ENCODE results near the gene MRPL50. TPM values are rescaled to one million over a fixed set of nuclear protein-coding genes. Genes with fewer than 3 reads are reported as not detected.

MRPL50 gene
- total RNA-seq, 3 donors from 2014 or later: 9.4 to 21.2 (median 14.7) TPM

- no peaks in the 10 kb centered on the region for H3K4me1 ChIP-seq
- intact Hi-C loops (cut with DNase I; ENCODE audit: low total_unique reads): no loop called here
- no peaks in the 10 kb centered on the region for H3K36me3 ChIP-seq
- no peaks in the 10 kb centered on the region for H3K27me3 ChIP-seq
- no peak overlapping the region for H3K4me3 ChIP-seq
- no peak overlapping the region for H3K27ac ChIP-seq
- TF ChIP-seq POLR2AphosphoS5 (IDR thresholded peaks at IDR 0.05) (no peak), CTCF (IDR thresholded peaks at IDR 0.05) (no peak), POLR2A (IDR thresholded peaks at IDR 0.05) (no peak)
- H3K9me3 ChIP-seq: no peaks in the 10 kb centered on the region
- no peak for DNase-seq (ENCODE audit: low spot score in 2 of 2)
Measured at GRCh38 chr9:101354143-101354764, 44.2 kb downstream of the MRPL50 start.

GRCh38 chr9:101353683-101354082, 44.7 kb downstream of the MRPL50 start:
- no peak overlapping the region for H3K27ac ChIP-seq

GRCh38 chr9:101352892-101353463, 45.4 kb downstream of the MRPL50 start:
- TF ChIP-seq POLR2AphosphoS5 (IDR thresholded peaks at IDR 0.05) (no peak), CTCF (IDR thresholded peaks at IDR 0.05) (no peak), POLR2A (IDR thresholded peaks at IDR 0.05) (no peak)

More at GRCh38 chr9:101353683-101354082, 44.7 kb downstream of the MRPL50 start:
- H3K4me3 ChIP-seq: no peak overlapping the region
- H3K27me3 ChIP-seq: no peaks in the 10 kb centered on the region
- DNase-seq (ENCODE audit: low spot score in 2 of 2): no peak
- intact Hi-C loops (cut with DNase I; ENCODE audit: low total_unique reads): no loop called here
- H3K9me3 ChIP-seq: no peaks in the 10 kb centered on the region
- TF ChIP-seq POLR2AphosphoS5 (IDR thresholded peaks at IDR 0.05) (no peak), POLR2A (IDR thresholded peaks at IDR 0.05) (no peak)
- no peaks in the 10 kb centered on the region for H3K4me1 ChIP-seq
- no peaks in the 10 kb centered on the region for H3K36me3 ChIP-seq

GRCh38 chr9:101350285-101350684, 48.1 kb downstream of the MRPL50 start:
- Histone ChIP-seq H3K4me1 (no peaks in the 10 kb centered on the region), H3K36me3 (no peaks in the 10 kb centered on the region), H3K9me3 (no peaks in the 10 kb centered on the region), H3K27me3 (no peaks in the 10 kb centered on the region), H3K27ac (no peak overlapping the region), H3K4me3 (no peak overlapping the region)
- no peak for TF ChIP-seq POLR2A (IDR thresholded peaks at IDR 0.05)
- intact Hi-C loops (cut with DNase I; ENCODE audit: low total_unique reads): no loop called here
- no peak for DNase-seq (ENCODE audit: low spot score in 2 of 2)

More at GRCh38 chr9:101352892-101353463, 45.4 kb downstream of the MRPL50 start:
- intact Hi-C loops (cut with DNase I; ENCODE audit: low total_unique reads): no loop called here
- H3K4me3 ChIP-seq: no peak overlapping the region
- H3K27me3 ChIP-seq: no peaks in the 10 kb centered on the region
- no peak for DNase-seq (ENCODE audit: low spot score in 2 of 2)
- H3K4me1 ChIP-seq: no peaks in the 10 kb centered on the region
- H3K9me3 ChIP-seq: no peaks in the 10 kb centered on the region
- H3K27ac ChIP-seq: no peak overlapping the region
- no peaks in the 10 kb centered on the region for H3K36me3 ChIP-seq

GRCh38 chr9:101342595-101342994, 55.8 kb downstream of the MRPL50 start:
- Histone ChIP-seq H3K36me3 (no peaks in the 10 kb centered on the region), H3K4me3 (no peak overlapping the region), H3K27ac (no peak overlapping the region), H3K27me3 (no peaks in the 10 kb centered on the region), H3K4me1 (no peaks in the 10 kb centered on the region), H3K9me3 (no peaks in the 10 kb centered on the region)
- TF ChIP-seq POLR2A (IDR thresholded peaks at IDR 0.05): no peak
- TF ChIP-seq POLR2AphosphoS5 (IDR thresholded peaks at IDR 0.05): no peak
- TF ChIP-seq CTCF (IDR thresholded peaks at IDR 0.05): no peak
- DNase-seq (ENCODE audit: low spot score in 2 of 2): no peak
- intact Hi-C loops (cut with DNase I; ENCODE audit: low total_unique reads): no loop called here

- no peak overlapping the region for H3K4me3 ChIP-seq
- no peaks in the 10 kb centered on the region for H3K27me3 ChIP-seq
- no peak for DNase-seq (ENCODE audit: low spot score in 2 of 2)
- H3K27ac ChIP-seq: no peak overlapping the region
- H3K36me3 ChIP-seq: no peaks in the 10 kb centered on the region
- H3K4me1 ChIP-seq: no peaks in the 10 kb centered on the region
- TF ChIP-seq POLR2A (IDR thresholded peaks at IDR 0.05) (no peak), CTCF (IDR thresholded peaks at IDR 0.05) (no peak), POLR2AphosphoS5 (IDR thresholded peaks at IDR 0.05) (no peak)
- no peaks in the 10 kb centered on the region for H3K9me3 ChIP-seq
- intact Hi-C loops (cut with DNase I; ENCODE audit: low total_unique reads): no loop called here
Measured at GRCh38 chr9:101341958-101342357, 56.5 kb downstream of the MRPL50 start.
